Endothelial cell (in vitro differentiated cells): ENCODE data around the gene PLD2. TPM values are rescaled to one million over a fixed set of nuclear protein-coding genes. Genes with fewer than 3 reads are reported as not detected.

Experiments used
- DNase-seq: peaks from one replicate; pipeline ENCODE4 v3.0.0; 2021; ENCODE audit warnings: low spot score
- H3K27ac Mint-ChIP-seq: one replicate; pipeline ENCODE4 v1.8.0; 2021; ENCODE audit warnings: mixed read lengths, inconsistent platforms; ENCODE audit not compliant: unreplicated experiment
- H3K27me3 Mint-ChIP-seq: one replicate; pipeline ENCODE4 v1.8.0; 2021; ENCODE audit warnings: mild to moderate bottlenecking, moderate library complexity, mixed read lengths, inconsistent platforms; ENCODE audit not compliant: unreplicated experiment
- H3K36me3 Mint-ChIP-seq: one replicate; pipeline ENCODE4 v1.8.0; 2021; ENCODE audit warnings: mild to moderate bottlenecking, low read depth, mixed read lengths, inconsistent platforms; ENCODE audit not compliant: unreplicated experiment
- H3K4me1 Mint-ChIP-seq: one replicate; pipeline ENCODE4 v1.8.0; 2021; ENCODE audit warnings: mild to moderate bottlenecking, mixed read lengths, inconsistent platforms; ENCODE audit not compliant: unreplicated experiment
- H3K4me3 Mint-ChIP-seq: one replicate; pipeline ENCODE4 v1.8.0; 2021; ENCODE audit warnings: mild to moderate bottlenecking, mixed read lengths, inconsistent platforms; ENCODE audit not compliant: unreplicated experiment
- H3K9me3 Mint-ChIP-seq: one replicate; pipeline ENCODE4 v1.8.0; 2021; ENCODE audit warnings: mixed read lengths, inconsistent platforms; ENCODE audit not compliant: unreplicated experiment
- total RNA-seq: library from RNA; stranded (reverse); fragmentation: NEBNext Ultra II Directional; extraction: Animal tissue kit (Norgen Biotek cat#: 25700); gene quantifications from one replicate; pipeline ENCODE4 v1.2.1, GENCODE V29; 2021; ENCODE audit not compliant: unreplicated experiment
- TF ChIP-seq, protein P1 (sequence below): fragments of 200-600 bp; sonication (generic); IDR thresholded peaks from one replicate; pipeline ENCODE4 v1.5.0; 2021; ENCODE audit warnings: antibody characterized with exemption; ENCODE audit not compliant: unreplicated experiment

Gene PLD2
- total RNA-seq, 1 donor from 2014 or later = 86.5 TPM

DNA sequence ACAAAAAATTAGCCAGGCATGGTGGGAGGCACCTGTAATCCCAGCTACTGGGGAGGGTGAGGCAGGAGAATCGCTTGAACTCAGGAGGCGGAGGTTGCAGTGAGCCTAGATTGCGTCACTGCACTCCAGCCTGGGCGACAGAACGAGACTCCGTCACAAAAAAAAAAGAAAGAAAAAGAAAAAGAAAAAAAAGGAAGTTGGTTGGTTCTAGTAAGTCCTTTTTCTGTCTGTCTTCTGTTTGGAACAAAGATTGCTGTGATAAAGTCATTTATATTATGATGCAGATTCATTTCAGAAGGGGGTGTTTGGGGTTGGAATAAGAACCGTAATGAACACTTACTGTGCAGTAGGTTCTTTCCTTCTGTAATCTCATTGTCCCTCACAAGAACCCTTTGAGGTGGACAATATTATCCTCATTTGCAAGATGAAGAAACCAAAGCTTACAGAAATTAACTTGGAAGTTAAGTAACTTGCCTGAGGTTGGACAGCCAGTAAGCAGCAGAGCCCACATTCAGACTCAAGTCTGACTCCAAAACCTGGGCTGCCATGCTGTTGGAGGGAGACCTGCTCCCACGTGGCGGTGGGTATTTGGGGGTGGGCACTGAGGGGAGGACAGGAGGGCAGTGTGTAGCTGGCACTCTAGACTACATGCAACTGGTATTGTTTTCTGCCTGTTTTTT is 36.5 kb downstream of the PLD2 start:
- H3K27me3 Mint-ChIP-seq = peaks cover 4% of the 10 kb centered on the region
- H3K4me1 Mint-ChIP-seq = peaks cover 25% of the 10 kb centered on the region
- H3K9me3 Mint-ChIP-seq = no peaks in the 10 kb centered on the region
- DNase-seq = no peak
- no peak overlapping the region for H3K4me3 Mint-ChIP-seq
- peaks cover 4% of the 10 kb centered on the region for H3K36me3 Mint-ChIP-seq
- TF ChIP-seq, protein P1, sequence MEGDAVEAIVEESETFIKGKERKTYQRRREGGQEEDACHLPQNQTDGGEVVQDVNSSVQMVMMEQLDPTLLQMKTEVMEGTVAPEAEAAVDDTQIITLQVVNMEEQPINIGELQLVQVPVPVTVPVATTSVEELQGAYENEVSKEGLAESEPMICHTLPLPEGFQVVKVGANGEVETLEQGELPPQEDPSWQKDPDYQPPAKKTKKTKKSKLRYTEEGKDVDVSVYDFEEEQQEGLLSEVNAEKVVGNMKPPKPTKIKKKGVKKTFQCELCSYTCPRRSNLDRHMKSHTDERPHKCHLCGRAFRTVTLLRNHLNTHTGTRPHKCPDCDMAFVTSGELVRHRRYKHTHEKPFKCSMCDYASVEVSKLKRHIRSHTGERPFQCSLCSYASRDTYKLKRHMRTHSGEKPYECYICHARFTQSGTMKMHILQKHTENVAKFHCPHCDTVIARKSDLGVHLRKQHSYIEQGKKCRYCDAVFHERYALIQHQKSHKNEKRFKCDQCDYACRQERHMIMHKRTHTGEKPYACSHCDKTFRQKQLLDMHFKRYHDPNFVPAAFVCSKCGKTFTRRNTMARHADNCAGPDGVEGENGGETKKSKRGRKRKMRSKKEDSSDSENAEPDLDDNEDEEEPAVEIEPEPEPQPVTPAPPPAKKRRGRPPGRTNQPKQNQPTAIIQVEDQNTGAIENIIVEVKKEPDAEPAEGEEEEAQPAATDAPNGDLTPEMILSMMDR = no peak
- no peak overlapping the region for H3K27ac Mint-ChIP-seq

DNA sequence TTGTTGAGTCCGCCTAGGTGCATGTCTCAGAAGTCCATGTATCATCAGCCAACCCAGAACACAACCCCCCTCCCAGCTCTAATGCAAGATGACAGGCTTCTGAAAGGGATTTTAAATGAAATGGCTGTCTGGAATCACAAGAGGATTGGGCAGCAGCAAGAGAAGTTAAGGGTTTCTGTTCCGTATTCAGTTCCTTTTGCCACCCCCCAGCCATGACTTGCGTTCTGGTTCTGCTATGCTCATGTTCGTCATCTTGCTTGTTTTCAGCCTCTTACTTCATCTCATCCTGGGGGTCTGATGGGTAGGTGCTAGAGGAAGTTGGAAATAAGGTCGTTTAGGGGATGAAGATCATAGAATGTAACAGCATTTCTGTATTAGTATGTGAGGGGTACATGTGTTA is 38.2 kb downstream of the PLD2 start:
- no peaks in the 10 kb centered on the region for H3K9me3 Mint-ChIP-seq
- TF ChIP-seq, protein P1 = no peak
- DNase-seq = no peak
- H3K4me3 Mint-ChIP-seq = no peak overlapping the region
- H3K4me1 Mint-ChIP-seq = peaks cover 28% of the 10 kb centered on the region
- no peak overlapping the region for H3K27ac Mint-ChIP-seq
- peaks cover 5% of the 10 kb centered on the region for H3K27me3 Mint-ChIP-seq
- peaks cover 7% of the 10 kb centered on the region for H3K36me3 Mint-ChIP-seq

- peaks cover 7% of the 10 kb centered on the region for H3K36me3 Mint-ChIP-seq
- no peak overlapping the region for H3K4me3 Mint-ChIP-seq
- no peaks in the 10 kb centered on the region for H3K9me3 Mint-ChIP-seq
- peaks cover 4% of the 10 kb centered on the region for H3K27me3 Mint-ChIP-seq
- TF ChIP-seq, protein P1 = no peak
- peaks cover 32% of the 10 kb centered on the region for H3K4me1 Mint-ChIP-seq
- no peak overlapping the region for H3K27ac Mint-ChIP-seq
- no peak for DNase-seq
Measured at GRCh38 chr17:4846635-4847390, 39.9 kb downstream of the PLD2 start.

- Mint-ChIP-seq H3K9me3 (no peaks in the 10 kb centered on the region), H3K4me1 (peaks cover 41% of the 10 kb centered on the region), H3K27ac (peak overlapping the region; percentile 18), H3K36me3 (peaks cover 13% of the 10 kb centered on the region), H3K4me3 (no peak overlapping the region), H3K27me3 (peaks cover 4% of the 10 kb centered on the region)
- DNase-seq = no peak
- TF ChIP-seq, protein P1 = no peak
Measured at GRCh38 chr17:4849011-4849536, 42.1 kb downstream of the PLD2 start.

DNA sequence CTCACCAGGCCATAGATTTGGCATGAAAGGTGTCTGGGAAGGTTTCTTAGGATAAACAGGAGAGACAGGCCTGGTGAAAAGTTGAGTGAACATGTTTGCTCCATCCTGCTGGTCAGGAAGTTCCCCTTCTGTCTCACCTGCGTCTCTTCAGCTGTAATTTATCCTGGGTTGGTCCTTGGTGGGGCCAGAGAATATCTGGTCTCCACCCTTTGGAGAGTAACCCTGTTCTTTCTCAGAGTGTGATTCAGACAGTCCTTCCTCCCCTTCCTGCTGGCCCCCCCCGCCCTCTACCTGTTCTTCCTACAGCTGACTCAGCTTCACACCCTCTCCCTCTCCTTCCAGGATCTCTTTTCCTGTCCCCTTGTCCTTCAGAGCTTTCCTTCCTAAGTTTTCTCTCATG is 43.3 kb downstream of the PLD2 start:
- Mint-ChIP-seq H3K4me1 (peaks cover 46% of the 10 kb centered on the region), H3K27me3 (peaks cover 7% of the 10 kb centered on the region), H3K36me3 (peaks cover 13% of the 10 kb centered on the region), H3K4me3 (no peak overlapping the region), H3K9me3 (no peaks in the 10 kb centered on the region), H3K27ac (no peak overlapping the region)
- DNase-seq = no peak
- TF ChIP-seq, protein P1 = no peak
